Mesenchymal stem cell (in vitro differentiated cells and primary cell): Measurements from ENCODE around the gene ATIC.

Experiments
- DNase-seq: peaks from one replicate; pipeline ENCODE4 v3.0.0-alpha.2; 2013
- H2AFZ ChIP-seq: one replicate; pipeline ENCODE4 v1.6.1; 2013; ENCODE audit warnings: low read depth, mild to moderate bottlenecking, control low read depth, inconsistent platforms, low read length, moderate library complexity
- H2AK5ac ChIP-seq: 2 replicates; pipeline ENCODE4 v1.6.1; 2013; ENCODE audit warnings: low read length, moderate library complexity, mild to moderate bottlenecking, inconsistent platforms; ENCODE audit not compliant: severe bottlenecking
- H2BK120ac ChIP-seq: one replicate; pipeline ENCODE4 v1.6.1; 2013; ENCODE audit warnings: low read depth, mild to moderate bottlenecking, inconsistent platforms, low read length, moderate library complexity
- H2BK12ac ChIP-seq, 2 experiments: one replicate each; pipeline ENCODE4 v1.6.1; 2013; ENCODE audit warnings: inconsistent platforms in 2 of 2, low read length in 2 of 2, mild to moderate bottlenecking in 2 of 2, moderate library complexity in 2 of 2, control low read depth in 1 of 2
- H2BK15ac ChIP-seq: one replicate; pipeline ENCODE4 v1.6.1; 2013; ENCODE audit warnings: mild to moderate bottlenecking, low read depth, inconsistent platforms; ENCODE audit not compliant: poor library complexity, severe bottlenecking
- H2BK5ac ChIP-seq: 2 replicates; pipeline ENCODE4 v1.6.1; 2013; ENCODE audit warnings: low read depth, mild to moderate bottlenecking, low read length, control low read depth, inconsistent platforms; ENCODE audit not compliant: poor library complexity, severe bottlenecking
- H3K14ac ChIP-seq, 2 experiments: one replicate each; pipeline ENCODE4 v1.6.1; 2013; ENCODE audit warnings: inconsistent platforms in 2 of 2, low read length in 2 of 2, control low read depth in 1 of 2, mild to moderate bottlenecking in 1 of 2, moderate library complexity in 1 of 2
- H3K18ac ChIP-seq, 2 experiments: one replicate each; pipeline ENCODE4 v1.6.1; 2013; ENCODE audit warnings: inconsistent platforms in 2 of 2, low read length in 2 of 2, control low read depth in 1 of 2, low read depth in 1 of 2, mild to moderate bottlenecking in 1 of 2
- H3K23ac ChIP-seq, 2 experiments: one replicate each; pipeline ENCODE4 v1.6.1; 2013; ENCODE audit warnings: inconsistent platforms in 2 of 2, low read length in 2 of 2, mild to moderate bottlenecking in 2 of 2, moderate library complexity in 2 of 2, control low read depth in 1 of 2
- H3K27ac ChIP-seq: 2 replicates; pipeline ENCODE4 v1.5.1; 2013; ENCODE audit warnings: mild to moderate bottlenecking, moderate library complexity, low read length, control low read depth, inconsistent platforms; ENCODE audit not compliant: poor library complexity, severe bottlenecking
- H3K27me3 ChIP-seq, 2 experiments: 2 replicates each; pipeline versions ENCODE4 v1.6.1 to v1.7.0; 2013; ENCODE audit warnings: low read length in 2 of 2, mild to moderate bottlenecking in 2 of 2, moderate library complexity in 2 of 2, control low read depth in 1 of 2, inconsistent platforms in 1 of 2; ENCODE audit not compliant: control insufficient read depth in 1 of 2, insufficient read depth in 1 of 2
- H3K36me3 ChIP-seq, 2 experiments: 2 replicates each; pipeline versions ENCODE4 v1.6.1 to v1.7.0; 2013; ENCODE audit warnings: low read length in 2 of 2, control low read depth in 1 of 2, inconsistent platforms in 1 of 2, low read depth in 1 of 2, mild to moderate bottlenecking in 1 of 2; ENCODE audit not compliant: insufficient read depth in 2 of 2, control insufficient read depth in 1 of 2
- H3K4ac ChIP-seq, 2 experiments: one replicate each; pipeline ENCODE4 v1.6.1; 2013; ENCODE audit warnings: inconsistent platforms in 2 of 2, low read length in 2 of 2, mild to moderate bottlenecking in 2 of 2, moderate library complexity in 2 of 2, control low read depth in 1 of 2, low read depth in 1 of 2
- H3K4me1 ChIP-seq: 2 replicates; pipeline ENCODE4 v1.6.1; 2013; ENCODE audit warnings: low read depth, low read length, control low read depth; ENCODE audit not compliant: control insufficient read depth, insufficient read depth
- H3K4me2 ChIP-seq: 2 replicates; pipeline ENCODE4 v1.6.1; 2013; ENCODE audit warnings: low read length, mild to moderate bottlenecking, inconsistent platforms; ENCODE audit not compliant: poor library complexity, severe bottlenecking
- H3K4me3 ChIP-seq, 2 experiments: 2 replicates each; pipeline versions ENCODE4 v1.5.1 to v1.7.0; 2013; ENCODE audit warnings: low read length in 2 of 2, mild to moderate bottlenecking in 2 of 2, control low read depth in 1 of 2, low read depth in 1 of 2; ENCODE audit not compliant: insufficient read depth in 1 of 2
- H3K79me1 ChIP-seq: replicated peaks from 2 replicates; pipeline ENCODE4 v1.6.1; 2013; ENCODE audit warnings: mild to moderate bottlenecking, control low read depth, low read length, inconsistent platforms; ENCODE audit not compliant: poor library complexity, severe bottlenecking
- H3K9ac ChIP-seq: 2 replicates; pipeline ENCODE4 v1.7.0; 2013; ENCODE audit warnings: mild to moderate bottlenecking, low read length, moderate library complexity
- H3K9me3 ChIP-seq: 2 replicates; pipeline ENCODE4 v1.7.0; 2013; ENCODE audit warnings: mild to moderate bottlenecking, low read length; ENCODE audit not compliant: control insufficient read depth
- H4K8ac ChIP-seq: one replicate; pipeline ENCODE4 v1.6.1; 2013; ENCODE audit warnings: inconsistent platforms, mild to moderate bottlenecking, low read length, moderate library complexity
- H4K91ac ChIP-seq: one replicate; pipeline ENCODE4 v1.6.1; 2013; ENCODE audit warnings: mild to moderate bottlenecking, low read length, inconsistent platforms
- WGBS: methylation state at CpG from one replicate; pipeline ENCODE4 v1.1.7; 2013; ENCODE audit warnings: mixed read lengths; 5-methylcytosine and 5-hydroxymethylcytosine counted together

The ATIC gene

GRCh38 chr2:215274829-215275228 lies 37.0 kb upstream of the ATIC start:
- H2BK5ac ChIP-seq = no peak overlapping the region

GRCh38 chr2:215275824-215276223 lies 36.0 kb upstream of the ATIC start:
- H4K8ac ChIP-seq = no peak overlapping the region

More at GRCh38 chr2:215274829-215275228, 37.0 kb upstream of the ATIC start:
- Histone ChIP-seq H3K4ac (no peak overlapping the region), H2AK5ac (no peak overlapping the region), H4K91ac (no peak overlapping the region), H3K9me3 (no peaks in the 10 kb centered on the region), H3K9ac (no peak overlapping the region), H3K4me3 (no peak overlapping the region), H3K36me3 (no peaks in the 10 kb centered on the region), H3K4me1 (no peaks in the 10 kb centered on the region), H2AFZ (no peak overlapping the region), H3K79me1 (no peaks in the 10 kb centered on the region), H2BK15ac (no peak overlapping the region), H3K27ac (no peak overlapping the region), H3K23ac (no peak overlapping the region), H3K4me2 (no peak overlapping the region), H4K8ac (no peak overlapping the region), H2BK120ac (no peak overlapping the region), H3K27me3 (no peaks in the 10 kb centered on the region), H3K18ac (no peak overlapping the region), H2BK12ac (no peak overlapping the region), H3K14ac (no peak overlapping the region)
- 95% methylated on average over 6 of the region's 7 CpGs for WGBS
- DNase-seq = no peak

GRCh38 chr2:215277944-215278343 lies 33.9 kb upstream of the ATIC start:
- Histone ChIP-seq H3K14ac (no peak overlapping the region), H3K23ac (no peak overlapping the region), H4K91ac (no peak overlapping the region), H2BK15ac (no peak overlapping the region), H2BK120ac (no peak overlapping the region), H3K4ac (no peak overlapping the region), H3K36me3 (no peaks in the 10 kb centered on the region), H4K8ac (no peak overlapping the region), H3K9ac (no peak overlapping the region), H2AK5ac (no peak overlapping the region), H2BK12ac (no peak overlapping the region), H3K79me1 (no peaks in the 10 kb centered on the region), H2BK5ac (no peak overlapping the region), H3K4me1 (no peaks in the 10 kb centered on the region), H3K4me3 (no peak overlapping the region), H3K9me3 (no peaks in the 10 kb centered on the region), H3K4me2 (no peak overlapping the region), H3K27ac (no peak overlapping the region), H3K18ac (no peak overlapping the region), H2AFZ (no peak overlapping the region), H3K27me3 (no peaks in the 10 kb centered on the region)
- WGBS = 66% methylated on average over 3 of the region's 3 CpGs
- peak; percentile 25 for DNase-seq

More at GRCh38 chr2:215275824-215276223, 36.0 kb upstream of the ATIC start:
- Histone ChIP-seq H3K4me3 (no peak overlapping the region), H3K27ac (no peak overlapping the region), H3K27me3 (no peaks in the 10 kb centered on the region), H3K4me2 (no peak overlapping the region), H3K9ac (no peak overlapping the region), H3K4ac (no peak overlapping the region), H3K4me1 (no peaks in the 10 kb centered on the region), H2BK5ac (no peak overlapping the region), H2BK120ac (no peak overlapping the region), H2AK5ac (no peak overlapping the region), H3K9me3 (no peaks in the 10 kb centered on the region), H2AFZ (no peak overlapping the region), H2BK15ac (no peak overlapping the region), H3K14ac (no peak overlapping the region), H3K79me1 (no peaks in the 10 kb centered on the region), H3K18ac (no peak overlapping the region), H3K23ac (no peak overlapping the region), H3K36me3 (no peaks in the 10 kb centered on the region), H2BK12ac (no peak overlapping the region), H4K91ac (no peak overlapping the region)
- no peak for DNase-seq
- 100% methylated on average over 2 of the region's 4 CpGs for WGBS

- no peak overlapping the region for H2AK5ac ChIP-seq
- H2BK12ac ChIP-seq = no peak overlapping the region
- no peak overlapping the region for H2BK120ac ChIP-seq
- no peak overlapping the region for H3K9ac ChIP-seq
- no peak overlapping the region for H4K8ac ChIP-seq
- no peak overlapping the region for H3K18ac ChIP-seq
- H3K36me3 ChIP-seq = no peaks in the 10 kb centered on the region
- no peaks in the 10 kb centered on the region for H3K27me3 ChIP-seq
- no peaks in the 10 kb centered on the region for H3K79me1 ChIP-seq
- H4K91ac ChIP-seq = no peak overlapping the region
- no peak overlapping the region for H3K4me3 ChIP-seq
- no peak for DNase-seq
- H2BK5ac ChIP-seq = no peak overlapping the region
- H3K4me1 ChIP-seq = peaks cover 3% of the 10 kb centered on the region
- H3K14ac ChIP-seq = no peak overlapping the region
- no peaks in the 10 kb centered on the region for H3K9me3 ChIP-seq
- H3K23ac ChIP-seq = no peak overlapping the region
- no peak overlapping the region for H3K27ac ChIP-seq
- H2AFZ ChIP-seq = no peak overlapping the region
- H2BK15ac ChIP-seq = no peak overlapping the region
- no peak overlapping the region for H3K4ac ChIP-seq
- H3K4me2 ChIP-seq = no peak overlapping the region
Measured at GRCh38 chr2:215280326-215280725, 31.5 kb upstream of the ATIC start.
